ENCODE measurements around the gene EPHB4.

Gene EPHB4

GRCh38 chr7:100854146-100854895 is 27.0 kb upstream of the EPHB4 start:
- no peak for DNase-seq

GRCh38 chr7:100852048-100852872 is 24.9 kb upstream of the EPHB4 start, which contains the start of gene SLC12A9:
Gene SLC12A9 (plus strand): TSS chr7:100852713. CDS start chr7:100854198, 1,485 bp downstream.
- DNase-seq: peak; percentile 80 to 86

- DNase-seq: no peak
Measured at GRCh38 chr7:100847360-100847759, 20.0 kb upstream of the EPHB4 start.

- DNase-seq: no peak
Measured at GRCh38 chr7:100840470-100841100, 13.3 kb upstream of the EPHB4 start.

- no peak for DNase-seq
Measured at GRCh38 chr7:100839361-100839760, 12.0 kb upstream of the EPHB4 start.

- DNase-seq: peak; percentile 86 to 92
Measured at GRCh38 chr7:100837099-100837836, 9.9 kb upstream of the EPHB4 start.

GRCh38 chr7:100836812-100837098 is 9.4 kb upstream of the EPHB4 start:
- no peak for DNase-seq

GRCh38 chr7:100835903-100836811 is 8.8 kb upstream of the EPHB4 start:
- no peak for DNase-seq

- no peak for DNase-seq
Measured at GRCh38 chr7:100832281-100832633, 4.9 kb upstream of the EPHB4 start.

GRCh38 chr7:100830396-100830795 is 3.1 kb upstream of the EPHB4 start:
- no peak for DNase-seq

- no peak for DNase-seq
Measured at GRCh38 chr7:100829150-100829716, 1.9 kb upstream of the EPHB4 start.

- DNase-seq: no peak
Measured at GRCh38 chr7:100826514-100827329, 601 bp downstream of the EPHB4 start.

- no peak for DNase-seq
Measured at GRCh38 chr7:100825751-100826513, 1.4 kb downstream of the EPHB4 start.

GRCh38 chr7:100825215-100825671 is 2.1 kb downstream of the EPHB4 start:
- no peak for DNase-seq

GRCh38 chr7:100824499-100825214 is 2.7 kb downstream of the EPHB4 start:
- DNase-seq: no peak

GRCh38 chr7:100823534-100823933 is 3.8 kb downstream of the EPHB4 start:
- DNase-seq: no peak

- no peak for DNase-seq
Measured at GRCh38 chr7:100823140-100823525, 4.2 kb downstream of the EPHB4 start.

GRCh38 chr7:100822236-100823139 is 4.8 kb downstream of the EPHB4 start:
- no peak for DNase-seq
